Vagina (tissue), 2 donors: ENCODE data around the gene ALPG. TPM values are rescaled to one million over a fixed set of nuclear protein-coding genes. Genes with fewer than 3 reads are reported as not detected.

Experiments used
- DNase-seq, 2 donors: peaks; one replicate each; pipeline ENCODE4 v3.0.0-alpha.2; 2017; ENCODE audit errors: extremely low spot score in 2 of 2
- H3K27ac ChIP-seq: fragments of 200-600 bp; sonication (generic); one replicate; pipeline ENCODE4 v1.5.1; 2019
- H3K27me3 ChIP-seq: fragments of 200-600 bp; sonication (generic); one replicate; pipeline ENCODE4 v1.5.1; 2019
- H3K36me3 ChIP-seq, 2 donors: fragments of 200-600 bp; sonication (generic); one replicate each; pipeline ENCODE4 v1.5.1; 2017 to 2019
- H3K4me1 ChIP-seq: fragments of 200-600 bp; sonication (generic); one replicate; pipeline ENCODE4 v1.5.1; 2019
- H3K4me3 ChIP-seq, 2 donors: fragments of 200-600 bp; sonication (generic); 1 replicate in 1 of 2; 2 replicates in 1 of 2; pipeline ENCODE4 v1.5.1; 2016 to 2019
- H3K9me3 ChIP-seq: fragments of 200-600 bp; sonication (generic); one replicate; pipeline ENCODE4 v1.5.1; 2019
- CTCF ChIP-seq, 3 experiments: fragments of 450-650 bp in 2 of 3; fragments of 200-600 bp in 1 of 3; sonication (generic) in 1 of 3; IDR thresholded peaks; one replicate each; pipeline ENCODE4 v1.5.1; 2017 to 2019; ENCODE audit warnings: antibody characterized with exemption in 3 of 3, mild to moderate bottlenecking in 2 of 3, moderate library complexity in 2 of 3
- POLR2A ChIP-seq, 2 donors: fragments of 450-650 bp; IDR thresholded peaks; one replicate each; pipeline ENCODE4 v1.6.1; 2017; ENCODE audit warnings: antibody characterized with exemption in 2 of 2, mild to moderate bottlenecking in 2 of 2, moderate library complexity in 2 of 2
- POLR2AphosphoS5 ChIP-seq, 2 donors: sonication (generic); formaldehyde crosslinking; IDR thresholded peaks; one replicate each; pipeline ENCODE4 v1.9.0; 2017; ENCODE audit warnings: antibody characterized with exemption in 2 of 2, mild to moderate bottlenecking in 2 of 2, low read depth in 1 of 2; ENCODE audit not compliant: insufficient read depth in 1 of 2
- intact Hi-C: fragments of 100-400 bp; cut with DNase I; formaldehyde crosslinking; loops from one replicate; pipeline ENCODE4 v1.15.1; 2023
- total RNA-seq: library from RNA; depleted of rRNA; stranded (reverse); fragments of >200 nt; gene quantifications from one replicate; pipeline ENCODE4 v1.2.3, GENCODE V29; 2016

The ALPG gene
- total RNA-seq, 1 donor from 2014 or later: not detected

- TF ChIP-seq CTCF (IDR thresholded peaks at IDR 0.05): no peak
- no peak for TF ChIP-seq POLR2AphosphoS5 (IDR thresholded peaks at IDR 0.05; ENCODE audit: insufficient read depth in 1 of 2, low read depth in 1 of 2)
- no peak for TF ChIP-seq POLR2A (IDR thresholded peaks at IDR 0.05)
- intact Hi-C loops: no loop called here
- H3K27me3 ChIP-seq: peaks cover 11% of the 10 kb centered on the region
- peaks cover 26% of the 10 kb centered on the region for H3K4me1 ChIP-seq
- no peaks in the 10 kb centered on the region for H3K36me3 ChIP-seq
- H3K9me3 ChIP-seq: no peaks in the 10 kb centered on the region
- H3K4me3 ChIP-seq: no peak overlapping the region
- no peak overlapping the region for H3K27ac ChIP-seq
- DNase-seq: peak in 1 of 2 donors; percentile 90
Observed at GRCh38 chr2:232415736-232416520, 9.3 kb downstream of the ALPG start.

- no peak for TF ChIP-seq CTCF (IDR thresholded peaks at IDR 0.05)
- no peak for TF ChIP-seq POLR2AphosphoS5 (IDR thresholded peaks at IDR 0.05; ENCODE audit: insufficient read depth in 1 of 2, low read depth in 1 of 2)
- no peak for TF ChIP-seq POLR2A (IDR thresholded peaks at IDR 0.05)
- no peaks in the 10 kb centered on the region for H3K36me3 ChIP-seq
- peaks cover 29% of the 10 kb centered on the region for H3K4me1 ChIP-seq
- H3K9me3 ChIP-seq: no peaks in the 10 kb centered on the region
- no peak for DNase-seq
- H3K4me3 ChIP-seq: no peak overlapping the region
- H3K27ac ChIP-seq: no peak overlapping the region
- H3K27me3 ChIP-seq: peaks cover 11% of the 10 kb centered on the region
- intact Hi-C loops: no loop called here
Observed at GRCh38 chr2:232416521-232417470, 10.2 kb downstream of the ALPG start.

- Histone ChIP-seq H3K27me3 (peaks cover 11% of the 10 kb centered on the region), H3K4me1 (peaks cover 29% of the 10 kb centered on the region), H3K4me3 (no peak overlapping the region), H3K9me3 (no peaks in the 10 kb centered on the region), H3K27ac (no peak overlapping the region), H3K36me3 (no peaks in the 10 kb centered on the region)
- DNase-seq: no peak
- intact Hi-C loops: no loop called here
- TF ChIP-seq CTCF (IDR thresholded peaks at IDR 0.05) (no peak), POLR2A (IDR thresholded peaks at IDR 0.05) (no peak), POLR2AphosphoS5 (IDR thresholded peaks at IDR 0.05; ENCODE audit: insufficient read depth in 1 of 2, low read depth in 1 of 2) (no peak)
Observed at GRCh38 chr2:232417489-232417888, 10.8 kb downstream of the ALPG start.

GRCh38 chr2:232418056-232418455, 11.4 kb downstream of the ALPG start:
- no peak overlapping the region for H3K27ac ChIP-seq
- H3K27me3 ChIP-seq: peaks cover 11% of the 10 kb centered on the region
- no peak for TF ChIP-seq POLR2A (IDR thresholded peaks at IDR 0.05)
- TF ChIP-seq POLR2AphosphoS5 (IDR thresholded peaks at IDR 0.05; ENCODE audit: insufficient read depth in 1 of 2, low read depth in 1 of 2): no peak
- TF ChIP-seq CTCF (IDR thresholded peaks at IDR 0.05): no peak
- DNase-seq: peak in 1 of 2 donors; percentile 92
- H3K4me3 ChIP-seq: no peak overlapping the region
- no peaks in the 10 kb centered on the region for H3K36me3 ChIP-seq
- no peaks in the 10 kb centered on the region for H3K9me3 ChIP-seq
- intact Hi-C loops: no loop called here
- peaks cover 29% of the 10 kb centered on the region for H3K4me1 ChIP-seq
